Activated CD4-positive, alpha-beta memory T cell treated with anti-CD3 and anti-CD28 coated beads, Interleukin-2, amount 10 ng/mL, durations not matched to agents 7 days and 5 days (primary cell): ENCODE results near the gene PHF19. TPM values are rescaled to one million over a fixed set of nuclear protein-coding genes. Genes with fewer than 3 reads are reported as not detected.

Experiments
- CTCF ChIA-PET: fragments of 350-600 bp; sonication (Branson Sonifier 250); formaldehyde crosslinking; loops from one replicate; lab custom pipeline; 2021; ENCODE audit warnings: antibody characterized with exemption, inconsistent platforms; lab: Charles Lee
- POLR2A ChIA-PET: fragments of 350-600 bp; sonication (Branson Sonifier 250); formaldehyde crosslinking; loops from one replicate; lab custom pipeline; 2021; ENCODE audit warnings: antibody characterized with exemption; lab: Charles Lee
- DNase-seq: peaks from one replicate; pipeline ENCODE4 v3.0.0-alpha.2; 2020
- H3K27ac Mint-ChIP-seq: one replicate; pipeline ENCODE4 v1.8.0; 2021; ENCODE audit warnings: mild to moderate bottlenecking, mixed read lengths
- H3K27me3 Mint-ChIP-seq: one replicate; pipeline ENCODE4 v1.8.0; 2021; ENCODE audit warnings: mixed read lengths
- H3K36me3 Mint-ChIP-seq: one replicate; pipeline ENCODE4 v1.8.0; 2021; ENCODE audit warnings: low read depth, mixed read lengths
- H3K4me1 Mint-ChIP-seq: one replicate; pipeline ENCODE4 v1.8.0; 2021; ENCODE audit warnings: mixed read lengths
- H3K4me3 Mint-ChIP-seq: one replicate; pipeline ENCODE4 v1.8.0; 2021; ENCODE audit warnings: mild to moderate bottlenecking, mixed read lengths
- H3K9me3 Mint-ChIP-seq: one replicate; pipeline ENCODE4 v1.8.0; 2021; ENCODE audit warnings: mixed read lengths
- total RNA-seq, 2 experiments: library from RNA; stranded (reverse); gene quantifications; one replicate each; pipeline ENCODE4 v1.2.3, GENCODE V29; 2021

Gene PHF19
- total RNA-seq, 2 experiments from 2014 or later, result 229 TPM

DNA sequence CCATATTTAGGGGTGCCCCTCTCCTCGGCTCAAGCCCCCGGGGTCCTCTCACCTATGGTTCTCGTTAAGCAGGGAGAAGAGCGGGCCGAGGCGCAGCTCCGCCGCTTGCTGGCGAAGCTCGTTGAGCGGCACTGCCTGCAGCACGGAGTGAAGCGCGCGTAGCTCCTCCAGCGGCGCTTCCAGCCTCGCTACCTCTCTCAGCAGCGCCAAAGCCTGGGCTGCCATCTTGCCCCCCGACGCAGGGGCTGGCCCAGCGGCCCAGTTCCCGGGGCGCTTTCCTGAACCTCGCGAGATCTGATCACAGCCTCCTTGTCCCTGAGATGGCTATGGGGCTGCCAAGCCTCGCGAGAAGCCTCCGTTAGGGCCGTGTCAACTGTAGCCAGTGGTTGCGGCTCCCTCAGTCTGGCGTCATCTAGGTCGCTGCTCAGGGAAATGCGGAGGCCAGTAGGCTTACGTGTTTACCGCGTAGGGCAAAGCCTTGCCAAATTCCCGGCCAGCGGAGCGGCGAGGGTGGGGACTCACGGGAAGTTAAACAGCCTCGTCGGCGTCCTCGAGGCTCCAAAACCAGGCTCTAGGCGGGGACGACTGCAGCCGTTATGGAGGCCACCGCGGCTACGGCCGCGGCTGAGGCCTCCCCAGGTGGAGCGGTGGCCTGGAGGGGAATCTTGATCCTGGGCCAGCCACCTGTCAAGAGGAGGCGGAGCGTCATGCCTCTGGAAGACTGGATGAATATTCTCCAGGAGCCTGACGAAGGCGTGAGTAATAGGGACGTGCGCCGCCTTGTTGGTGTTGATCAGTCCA, 34.1 kb downstream of the PHF19 start, which contains the start of gene PSMD5:
Gene PSMD5 (minus strand): TSS at position 238 of the 801 bp plus-strand sequence. CDS start 13 bp downstream, at position 225.
- H3K27ac Mint-ChIP-seq, result peak within 1 kb of the TSS; percentile 95
- ChIA-PET CTCF (interaction anchor here (1.0 to 1.1 kb wide), 3 partner anchors 54 to 94 kb away, joined by 3 to 6 read pairs (median 6); no protein-coding TSS in a partner anchor), POLR2A (interaction anchor here (0.6 to 7.4 kb wide), 26 partner anchors 10 to 512 kb away, joined by 3 to 134 read pairs (median 4); partner anchors contain the start of genes FBXW2, MEGF9, PHF19 and TRAF1)
- H3K4me1 Mint-ChIP-seq, result peaks cover 75% of the 10 kb centered on the region
- peak; percentile 99 for DNase-seq
- H3K27me3 Mint-ChIP-seq, result no peaks in the 10 kb centered on the region
- H3K9me3 Mint-ChIP-seq, result no peaks in the 10 kb centered on the region
- H3K36me3 Mint-ChIP-seq, result peaks cover 74% of the 10 kb centered on the region
- peak within 1 kb of the TSS; percentile 86 for H3K4me3 Mint-ChIP-seq

DNA sequence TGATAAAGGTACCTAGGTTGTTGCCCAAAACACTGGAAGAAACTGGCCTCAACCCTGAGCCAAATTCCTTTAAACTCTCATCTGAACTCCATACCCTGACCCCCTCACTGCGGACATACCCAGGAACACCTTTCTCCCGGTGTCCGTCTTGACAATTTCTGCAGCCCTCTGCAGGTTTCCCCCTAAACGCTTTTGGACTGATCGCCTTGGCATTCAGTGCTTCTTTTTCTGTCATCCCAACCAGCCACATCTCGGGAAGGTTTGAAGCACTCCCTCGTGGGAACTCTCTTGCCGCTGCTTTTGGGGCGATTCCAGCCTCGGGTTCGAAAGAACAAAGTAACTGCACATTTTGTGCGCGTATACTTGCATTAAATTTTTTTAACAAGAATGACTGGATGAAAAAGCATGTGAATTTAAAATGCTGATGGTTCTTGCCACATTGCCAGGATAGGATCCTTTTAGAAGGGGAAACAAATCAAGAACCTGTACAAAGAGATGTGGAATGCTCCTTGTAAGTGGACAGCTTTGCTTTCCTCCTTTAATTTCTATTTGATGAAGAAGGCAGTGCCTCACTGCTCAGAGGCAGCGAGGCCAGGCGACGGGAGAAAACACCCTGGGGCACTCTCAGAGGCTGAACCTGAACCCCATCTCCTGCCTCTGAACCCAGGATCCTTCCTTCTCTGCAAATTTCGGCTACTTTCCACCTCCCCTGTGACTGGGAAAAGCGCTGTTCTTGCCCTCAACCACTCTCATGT, 34.9 kb downstream of the PHF19 start:
- CTCF ChIA-PET, result interaction anchor here (1.0 to 1.1 kb wide), 2 partner anchors 53 to 86 kb away, joined by 3 to 6 read pairs; no protein-coding TSS in a partner anchor
- Mint-ChIP-seq H3K36me3 (peaks cover 74% of the 10 kb centered on the region), H3K27ac (peak overlapping the region; percentile 95), H3K4me3 (peak overlapping the region; percentile 86), H3K9me3 (no peaks in the 10 kb centered on the region), H3K27me3 (no peaks in the 10 kb centered on the region), H3K4me1 (peaks cover 74% of the 10 kb centered on the region)
- no peak for DNase-seq
- POLR2A ChIA-PET, result interaction anchor here (0.6 to 7.4 kb wide), 19 partner anchors 9 to 357 kb away, joined by 3 to 134 read pairs (median 4); partner anchors contain the start of genes FBXW2, MEGF9, PHF19 and TRAF1

DNA sequence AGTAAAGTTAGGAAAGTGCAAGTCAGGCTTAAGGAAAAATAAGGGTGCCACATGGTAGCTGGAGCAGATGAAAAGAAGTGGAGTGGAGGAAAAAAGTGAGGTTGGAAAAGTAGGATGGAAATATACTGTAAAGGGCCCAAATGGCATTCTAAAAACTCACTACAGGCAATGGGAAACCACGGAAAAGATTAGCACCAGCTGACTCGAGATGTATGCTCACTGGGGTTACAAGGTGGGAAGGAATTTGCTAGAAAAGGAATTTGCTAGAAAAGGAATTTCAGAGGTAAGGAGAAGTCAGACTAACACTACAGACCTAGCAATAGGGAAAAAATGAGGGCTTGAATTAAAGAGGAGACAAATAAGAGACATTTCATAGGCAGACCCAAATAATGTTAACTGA, 37.8 kb downstream of the PHF19 start:
- no peak overlapping the region for H3K4me3 Mint-ChIP-seq
- POLR2A ChIA-PET, result no interaction called here
- H3K36me3 Mint-ChIP-seq, result peaks cover 57% of the 10 kb centered on the region
- no peak overlapping the region for H3K27ac Mint-ChIP-seq
- H3K4me1 Mint-ChIP-seq, result peaks cover 50% of the 10 kb centered on the region
- DNase-seq, result no peak
- H3K27me3 Mint-ChIP-seq, result no peaks in the 10 kb centered on the region
- no peaks in the 10 kb centered on the region for H3K9me3 Mint-ChIP-seq
- CTCF ChIA-PET, result interaction anchor here (0.7 kb wide), 1 partner anchor 123 kb away, joined by 6 read pairs; no protein-coding TSS in a partner anchor

DNA sequence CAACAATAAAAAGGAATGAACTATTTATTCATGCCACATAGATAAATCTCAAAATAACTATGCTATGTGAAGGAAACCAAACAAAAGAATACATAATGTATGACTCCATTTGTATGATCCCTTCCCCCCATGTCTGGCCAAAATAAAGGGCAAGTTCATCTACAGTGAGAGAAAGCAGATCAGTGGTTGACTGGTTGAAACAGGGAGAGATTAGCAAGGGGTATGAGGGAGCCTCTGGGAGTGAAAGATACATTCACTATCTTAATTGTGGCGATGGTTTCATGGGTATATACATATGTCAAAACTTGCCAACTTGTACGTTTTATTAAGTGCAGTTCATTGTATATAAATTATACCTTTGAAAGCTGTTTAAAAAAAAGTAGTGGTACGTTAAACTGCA, 39.1 kb downstream of the PHF19 start:
- Mint-ChIP-seq H3K4me1 (peaks cover 44% of the 10 kb centered on the region), H3K36me3 (peaks cover 55% of the 10 kb centered on the region), H3K27me3 (no peaks in the 10 kb centered on the region), H3K9me3 (no peaks in the 10 kb centered on the region), H3K4me3 (no peak overlapping the region), H3K27ac (no peak overlapping the region)
- no peak for DNase-seq
- CTCF ChIA-PET, result no interaction called here
- POLR2A ChIA-PET, result no interaction called here

DNA sequence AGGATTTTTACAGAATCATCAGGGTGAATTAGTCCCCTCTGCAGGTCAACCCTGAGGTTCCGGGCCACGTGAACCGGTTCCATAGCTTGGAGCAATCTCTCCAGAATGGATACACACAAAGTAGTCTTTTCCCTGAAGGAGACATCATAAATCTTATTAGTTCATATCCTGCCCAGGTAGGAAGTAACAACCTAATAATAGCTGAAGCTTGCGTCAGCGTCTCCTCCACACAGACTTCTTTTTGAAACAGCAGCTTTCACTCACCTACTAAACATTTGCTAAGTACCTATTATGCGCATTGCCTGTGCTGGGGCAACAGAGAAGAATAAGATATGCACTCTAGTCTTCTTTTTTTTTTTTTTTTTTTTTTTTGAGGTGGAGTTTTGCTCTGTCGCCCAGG, 43.7 kb downstream of the PHF19 start:
- CTCF ChIA-PET, result interaction anchor here (0.9 kb wide), 1 partner anchor 41 kb away, joined by 3 read pairs; the partner anchor contains the start of gene FBXW2
- Mint-ChIP-seq H3K36me3 (peaks cover 59% of the 10 kb centered on the region), H3K4me3 (no peak overlapping the region)

DNA sequence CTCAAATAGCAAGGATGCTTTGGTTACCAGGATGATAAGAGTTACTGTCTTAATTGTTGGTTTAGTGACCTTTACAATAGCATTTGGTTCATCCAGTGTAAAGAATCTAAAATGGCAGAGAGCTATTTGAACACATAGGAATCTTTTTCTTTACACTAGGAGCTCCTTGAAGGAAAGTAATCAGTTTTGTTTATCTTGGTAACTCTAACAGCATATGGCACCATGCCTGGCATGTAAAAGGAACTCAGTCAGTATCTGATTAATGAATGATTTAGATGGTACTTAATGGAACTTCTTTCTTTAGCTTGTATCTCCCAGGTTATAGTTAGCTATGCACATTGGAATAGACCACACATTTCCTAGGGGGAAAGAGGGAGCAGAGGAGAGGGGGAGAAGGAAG, 44.2 kb downstream of the PHF19 start:
- CTCF ChIA-PET, result interaction anchor here (0.9 kb wide), 1 partner anchor 40 kb away, joined by 3 read pairs; the partner anchor contains the start of gene FBXW2
- POLR2A ChIA-PET, result interaction anchor here (0.7 to 1.2 kb wide), 4 partner anchors 10 to 44 kb away, joined by 3 to 6 read pairs (median 4); partner anchors contain the start of gene PSMD5
- Mint-ChIP-seq H3K36me3 (peaks cover 57% of the 10 kb centered on the region), H3K27me3 (no peaks in the 10 kb centered on the region), H3K27ac (no peak overlapping the region), H3K4me3 (no peak overlapping the region), H3K9me3 (no peaks in the 10 kb centered on the region), H3K4me1 (peaks cover 12% of the 10 kb centered on the region)
- DNase-seq, result no peak

More for the DNA sequence above, 43.7 kb downstream of the PHF19 start:
- POLR2A ChIA-PET, result interaction anchor here (0.7 to 1.2 kb wide), 4 partner anchors 10 to 43 kb away, joined by 3 to 6 read pairs (median 4); partner anchors contain the start of gene PSMD5
- Mint-ChIP-seq H3K9me3 (no peaks in the 10 kb centered on the region), H3K4me1 (peaks cover 14% of the 10 kb centered on the region), H3K27ac (no peak overlapping the region), H3K27me3 (no peaks in the 10 kb centered on the region)
- DNase-seq, result no peak

DNA sequence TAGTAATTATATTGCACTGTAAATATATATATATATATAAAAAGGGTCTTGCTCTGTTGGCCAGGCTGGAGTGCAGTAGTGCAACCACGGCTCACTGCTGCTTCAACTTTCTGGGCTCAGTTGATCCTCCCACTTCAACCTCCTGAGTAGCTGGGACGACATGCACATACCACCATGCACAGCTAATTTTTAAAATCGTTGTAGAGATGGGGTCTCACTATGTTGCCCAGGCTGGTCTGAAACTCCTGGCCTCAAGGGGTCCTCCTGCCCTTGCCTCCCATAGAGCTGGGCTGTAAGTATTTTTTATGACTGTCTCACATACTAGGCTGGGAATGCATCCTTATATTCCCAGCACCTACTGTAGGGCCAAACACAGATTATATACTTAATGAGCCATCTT, 46.1 kb downstream of the PHF19 start:
- no peaks in the 10 kb centered on the region for H3K9me3 Mint-ChIP-seq
- DNase-seq, result no peak
- no peak overlapping the region for H3K4me3 Mint-ChIP-seq
- H3K4me1 Mint-ChIP-seq, result peaks cover 4% of the 10 kb centered on the region
- peaks cover 64% of the 10 kb centered on the region for H3K36me3 Mint-ChIP-seq
- POLR2A ChIA-PET, result interaction anchor here (1.2 to 1.3 kb wide), 2 partner anchors 12 to 37 kb away, joined by 3 to 4 read pairs; partner anchors contain the start of genes FBXW2 and PSMD5
- CTCF ChIA-PET, result interaction anchor here (0.7 kb wide), 1 partner anchor 54 kb away, joined by 3 read pairs; no protein-coding TSS in a partner anchor
- no peaks in the 10 kb centered on the region for H3K27me3 Mint-ChIP-seq
- no peak overlapping the region for H3K27ac Mint-ChIP-seq

DNA sequence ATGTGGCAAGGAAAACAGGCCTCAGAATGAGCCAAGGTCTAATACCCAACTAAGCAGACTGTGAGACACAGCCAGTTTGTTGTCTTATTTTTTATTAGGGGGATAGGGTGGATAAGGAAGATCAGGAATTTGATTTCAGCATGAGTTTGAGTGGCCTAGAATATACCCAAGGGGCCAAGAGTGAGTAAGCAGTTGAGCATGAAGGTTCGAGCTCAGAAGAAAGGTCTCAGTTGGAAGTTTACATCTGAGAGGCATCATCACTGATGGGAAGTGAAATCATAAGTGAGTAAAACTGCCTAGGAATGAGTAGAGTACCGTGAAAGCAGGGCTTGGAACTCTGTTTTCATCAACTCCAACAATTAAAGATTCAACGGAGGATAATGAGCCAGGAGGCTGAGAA, 46.8 kb downstream of the PHF19 start:
- Mint-ChIP-seq H3K27ac (no peak overlapping the region), H3K36me3 (peaks cover 65% of the 10 kb centered on the region)
- CTCF ChIA-PET, result no interaction called here

DNA sequence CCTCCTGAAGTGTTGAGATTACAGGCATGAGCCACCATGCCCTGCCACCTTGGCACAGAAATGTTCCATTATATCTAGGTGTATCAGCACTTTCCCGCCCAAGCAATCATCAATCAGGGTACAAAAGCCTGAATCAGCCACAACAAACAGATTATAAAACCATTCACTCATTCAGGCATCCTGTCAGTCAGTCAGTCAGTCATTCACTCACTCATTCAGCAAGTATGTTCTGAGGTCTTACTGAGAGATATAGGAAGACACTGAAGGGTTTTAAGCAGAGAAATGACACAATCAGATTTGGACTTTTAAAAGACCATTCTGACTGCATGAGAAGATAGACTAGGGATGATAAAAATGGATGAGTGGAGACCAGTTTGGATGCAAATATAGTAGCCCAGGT, 47.3 kb downstream of the PHF19 start:
- no peak for DNase-seq
- H3K27ac Mint-ChIP-seq, result no peak overlapping the region
- H3K36me3 Mint-ChIP-seq, result peaks cover 67% of the 10 kb centered on the region
- peaks cover 2% of the 10 kb centered on the region for H3K4me1 Mint-ChIP-seq
- ChIA-PET POLR2A (no interaction called here), CTCF (no interaction called here)
- H3K27me3 Mint-ChIP-seq, result no peaks in the 10 kb centered on the region
- no peaks in the 10 kb centered on the region for H3K9me3 Mint-ChIP-seq
- no peak overlapping the region for H3K4me3 Mint-ChIP-seq

More for the DNA sequence above, 46.8 kb downstream of the PHF19 start:
- no peak for DNase-seq
- peaks cover 2% of the 10 kb centered on the region for H3K4me1 Mint-ChIP-seq
- H3K4me3 Mint-ChIP-seq, result no peak overlapping the region
- no peaks in the 10 kb centered on the region for H3K9me3 Mint-ChIP-seq
- POLR2A ChIA-PET, result interaction anchor here (1.3 kb wide), 1 partner anchor 37 kb away, joined by 3 read pairs; the partner anchor contains the start of gene FBXW2
- H3K27me3 Mint-ChIP-seq, result no peaks in the 10 kb centered on the region

DNA sequence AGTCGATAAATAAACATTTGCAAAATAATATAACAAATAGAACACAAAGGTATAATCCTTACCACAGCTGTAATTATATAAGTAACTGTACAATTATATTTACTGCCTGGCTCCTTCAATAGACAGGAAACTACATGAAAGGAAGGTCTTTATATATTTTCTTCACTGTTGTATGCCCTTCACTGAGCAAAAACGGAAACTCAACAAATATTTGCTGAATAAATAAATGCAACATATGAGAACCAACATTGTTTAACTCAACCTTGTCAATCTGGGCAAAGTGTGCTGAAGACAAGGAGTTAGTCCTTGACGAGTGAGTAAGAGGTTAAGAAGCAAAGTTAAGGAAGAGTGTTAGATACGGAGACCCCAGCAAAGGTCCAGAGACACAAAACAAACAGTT, 56.9 kb downstream of the PHF19 start:
- CTCF ChIA-PET, result no interaction called here

DNA sequence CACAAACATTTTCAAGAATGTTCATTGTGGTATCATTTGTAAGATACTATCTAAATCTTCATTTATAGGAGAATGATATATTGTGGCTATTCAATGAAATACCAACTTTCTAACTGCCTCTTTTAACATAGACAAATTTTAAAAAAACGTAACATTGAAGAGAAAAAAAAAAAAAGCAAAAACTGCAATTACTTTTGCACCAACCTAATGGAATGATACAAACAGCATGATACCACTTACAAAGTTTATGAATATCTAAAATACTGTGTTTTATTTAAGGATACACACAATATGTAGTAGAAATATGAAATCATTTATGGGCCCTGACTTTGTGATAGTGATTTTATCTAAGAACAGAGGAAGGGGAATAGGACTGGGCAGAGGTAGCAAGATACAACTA, 58.4 kb downstream of the PHF19 start:
- Mint-ChIP-seq H3K4me1 (peaks cover 2% of the 10 kb centered on the region), H3K9me3 (no peaks in the 10 kb centered on the region), H3K4me3 (no peak overlapping the region), H3K27me3 (no peaks in the 10 kb centered on the region), H3K27ac (no peak overlapping the region), H3K36me3 (peaks cover 71% of the 10 kb centered on the region)
- no peak for DNase-seq
- CTCF ChIA-PET, result no interaction called here
- POLR2A ChIA-PET, result no interaction called here

More for the DNA sequence above, 56.9 kb downstream of the PHF19 start:
- DNase-seq, result no peak
- peaks cover 2% of the 10 kb centered on the region for H3K4me1 Mint-ChIP-seq
- POLR2A ChIA-PET, result no interaction called here
- no peak overlapping the region for H3K4me3 Mint-ChIP-seq
- H3K27ac Mint-ChIP-seq, result no peak overlapping the region
- no peaks in the 10 kb centered on the region for H3K9me3 Mint-ChIP-seq
- H3K36me3 Mint-ChIP-seq, result peaks cover 79% of the 10 kb centered on the region
- H3K27me3 Mint-ChIP-seq, result no peaks in the 10 kb centered on the region

DNA sequence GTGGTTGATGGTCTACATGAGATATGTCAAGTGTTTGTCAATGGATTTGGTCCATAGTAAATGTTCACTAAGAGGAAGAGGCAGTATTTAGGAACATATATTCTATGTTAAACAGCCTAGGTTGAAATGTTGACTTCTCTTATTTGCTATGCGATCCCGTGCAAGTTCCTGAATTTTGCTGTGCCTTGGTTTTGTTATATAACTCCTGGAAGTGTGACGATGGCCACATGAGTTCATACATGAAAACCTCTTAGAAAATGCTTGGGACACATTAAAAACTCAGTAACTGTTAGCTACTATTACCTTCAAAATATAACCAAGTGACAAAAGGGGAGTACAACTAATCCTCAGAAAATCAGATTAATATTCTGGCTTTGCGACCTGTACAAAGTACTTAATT, 61.9 kb downstream of the PHF19 start:
- Mint-ChIP-seq H3K4me1 (peaks cover 2% of the 10 kb centered on the region), H3K27ac (no peak overlapping the region)
- CTCF ChIA-PET, result no interaction called here

More for the DNA sequence above, 61.9 kb downstream of the PHF19 start:
- Mint-ChIP-seq H3K36me3 (peaks cover 55% of the 10 kb centered on the region), H3K4me3 (no peak overlapping the region), H3K27me3 (no peaks in the 10 kb centered on the region), H3K9me3 (peaks cover 3% of the 10 kb centered on the region)
- POLR2A ChIA-PET, result no interaction called here
- DNase-seq, result no peak
